HG03097 (cell line): ENCODE results near the gene OBSCN.
"Not testable (repeated sequence)": the region's sequence is repeated elsewhere in the genome, so short reads cannot be mapped to it uniquely, and the experiment has no call there.

ENCODE experiments used
- ATAC-seq: cut with Tn5 transposase; IDR thresholded peaks from one replicate; pipeline ENCODE4 v1.9.1; 2021; ENCODE audit not compliant: unreplicated experiment, low FRiP score

OBSCN gene

DNA sequence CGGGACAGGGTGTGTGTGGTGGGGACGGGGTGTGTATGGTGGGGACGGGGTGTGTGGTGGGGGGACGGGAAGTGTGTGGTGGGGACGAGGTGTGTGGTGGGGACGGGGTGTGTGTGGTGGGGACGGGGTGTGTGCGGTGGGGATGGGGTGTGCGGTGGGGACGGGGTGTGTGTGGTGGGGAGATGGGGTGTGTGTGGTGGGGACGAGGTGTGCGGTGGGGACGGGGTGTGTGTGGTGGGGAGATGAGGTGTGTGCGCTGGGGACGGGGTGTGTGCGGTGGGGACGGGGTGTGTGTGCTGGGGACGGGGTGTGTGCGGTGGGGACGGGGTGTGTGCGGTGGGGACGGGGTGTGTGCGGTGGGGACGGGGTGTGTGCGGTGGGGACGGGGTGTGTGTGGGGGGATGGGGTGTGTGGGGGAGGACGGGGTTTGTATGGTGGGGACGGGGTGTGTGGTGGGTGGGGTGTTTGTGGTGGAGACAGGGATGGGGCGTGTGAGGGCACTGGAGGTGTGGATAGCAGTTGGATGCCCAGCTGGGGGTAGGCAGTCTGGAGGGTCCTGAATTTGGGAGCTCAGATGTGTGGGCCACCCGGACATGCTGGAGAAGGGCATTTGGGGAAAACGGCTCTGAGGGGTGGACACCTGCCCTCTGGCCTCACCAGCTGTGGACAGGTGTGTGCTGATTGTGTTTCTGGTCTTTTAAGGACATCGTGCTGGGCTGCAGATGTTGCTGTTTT lies 25.4 kb upstream of the OBSCN start:
- no peak for ATAC-seq

DNA sequence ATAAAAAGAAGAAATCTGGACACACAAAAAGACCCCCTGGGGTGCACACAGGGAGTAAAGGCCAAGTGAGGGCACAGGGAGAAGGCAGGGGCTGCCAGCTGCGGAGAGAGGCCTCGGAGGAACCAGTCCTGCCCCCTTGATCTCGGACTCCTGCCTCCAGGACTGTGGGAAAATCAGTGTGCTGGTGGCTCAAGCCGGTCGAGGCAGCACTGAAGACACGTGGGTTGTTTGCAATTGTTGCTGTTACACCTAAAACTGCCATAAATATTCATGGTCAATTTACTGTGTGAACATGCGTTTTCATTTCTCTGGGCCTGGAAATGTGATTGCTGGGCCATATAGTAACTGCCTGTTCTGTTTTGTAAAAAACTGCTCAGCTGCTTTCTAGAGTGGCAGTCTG lies 23.7 kb upstream of the OBSCN start:
- ATAC-seq = no peak

DNA sequence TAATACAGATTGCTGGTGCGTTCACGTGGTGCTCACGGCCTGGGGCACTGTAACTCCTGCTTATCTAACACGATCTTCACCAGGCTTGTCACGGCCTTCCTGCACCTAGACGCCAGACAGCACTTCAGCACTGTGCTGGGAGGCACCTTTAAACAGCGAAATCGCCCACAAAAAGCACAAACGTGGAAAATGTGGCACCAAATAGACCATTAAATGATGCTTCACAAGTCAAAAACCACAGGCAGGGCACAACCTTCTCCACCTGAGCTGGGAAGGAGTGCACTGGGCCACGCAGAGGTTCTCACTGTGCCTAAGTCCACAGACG lies 22.2 kb upstream of the OBSCN start:
- ATAC-seq = no peak

DNA sequence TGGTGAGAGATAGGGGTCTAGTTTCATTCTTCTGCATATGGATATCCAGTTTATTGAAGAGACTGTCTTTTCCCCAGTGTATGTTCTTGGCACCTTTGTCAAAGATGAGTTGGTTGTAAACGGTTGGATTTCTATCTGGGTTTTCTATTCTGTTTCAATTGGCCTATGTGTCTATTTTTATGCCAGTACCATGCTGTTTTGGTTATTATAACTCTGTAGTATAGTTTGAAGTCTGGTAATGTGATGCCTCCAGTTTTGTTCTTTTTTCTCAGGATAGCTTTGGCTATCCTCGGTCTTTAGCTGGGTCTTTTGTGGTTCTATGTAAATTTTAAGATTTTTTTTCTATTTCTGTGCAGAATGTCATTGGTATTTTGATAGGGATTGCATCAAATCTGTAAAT lies 19.6 kb upstream of the OBSCN start:
- ATAC-seq = not testable (repeated sequence)

DNA sequence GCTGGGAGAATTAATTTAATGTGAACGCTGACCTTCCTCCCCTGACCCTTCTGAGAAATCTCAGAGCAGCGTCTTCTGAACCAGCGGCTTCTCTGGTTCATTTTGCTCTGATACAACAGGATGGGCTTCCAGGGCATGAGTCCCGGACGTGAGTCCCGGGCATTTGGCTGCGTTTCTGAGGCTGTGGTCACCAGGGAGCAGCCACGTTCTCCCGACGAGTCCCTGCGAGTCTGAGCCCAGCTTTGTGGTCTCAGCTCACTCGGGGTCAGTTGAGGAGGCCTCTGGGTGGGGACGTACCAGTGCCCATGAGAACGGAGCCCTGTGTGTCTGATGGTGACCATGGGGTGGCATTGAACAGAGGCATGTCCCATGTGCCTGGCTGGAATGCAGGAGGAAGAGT lies 17.7 kb upstream of the OBSCN start:
- no peak for ATAC-seq

DNA sequence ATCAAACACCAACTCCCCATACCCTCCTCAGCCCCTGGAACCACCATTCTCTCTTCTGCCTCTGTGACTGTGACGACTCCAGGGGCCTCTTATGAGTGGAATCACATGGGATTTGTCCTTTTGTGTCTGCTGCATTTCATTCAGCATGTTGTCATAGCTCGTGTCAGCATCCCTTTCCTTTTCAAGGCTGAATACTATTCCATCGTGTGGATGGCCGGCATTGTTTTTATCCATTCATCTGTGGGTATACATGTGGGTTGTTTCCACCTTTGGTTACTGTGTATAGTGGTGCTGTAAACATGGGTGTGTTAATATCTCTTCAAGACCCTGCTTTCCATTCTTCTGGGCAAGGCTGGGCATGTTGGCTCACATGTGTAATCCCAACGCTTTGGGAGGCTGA lies 17.1 kb upstream of the OBSCN start:
- no peak for ATAC-seq

DNA sequence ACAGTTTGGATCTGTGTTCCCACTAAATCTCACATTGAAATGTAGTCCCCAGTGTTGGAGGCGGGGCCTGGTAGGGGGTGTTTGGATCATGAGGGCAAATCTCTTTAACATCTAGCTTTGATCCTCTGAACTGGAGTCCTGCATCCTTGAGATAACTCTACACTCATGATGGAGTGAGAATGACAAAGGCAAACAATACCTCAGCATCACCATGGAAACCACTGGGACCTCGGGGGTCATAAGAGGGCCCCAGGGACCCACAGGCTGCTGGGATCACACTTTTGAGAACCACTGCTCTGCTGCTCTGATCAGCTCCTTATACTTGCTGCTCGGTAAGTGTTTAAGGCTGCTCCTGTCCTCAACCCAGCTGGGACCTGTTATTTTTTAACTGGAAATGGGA lies 13.4 kb upstream of the OBSCN start:
- ATAC-seq = no peak

DNA sequence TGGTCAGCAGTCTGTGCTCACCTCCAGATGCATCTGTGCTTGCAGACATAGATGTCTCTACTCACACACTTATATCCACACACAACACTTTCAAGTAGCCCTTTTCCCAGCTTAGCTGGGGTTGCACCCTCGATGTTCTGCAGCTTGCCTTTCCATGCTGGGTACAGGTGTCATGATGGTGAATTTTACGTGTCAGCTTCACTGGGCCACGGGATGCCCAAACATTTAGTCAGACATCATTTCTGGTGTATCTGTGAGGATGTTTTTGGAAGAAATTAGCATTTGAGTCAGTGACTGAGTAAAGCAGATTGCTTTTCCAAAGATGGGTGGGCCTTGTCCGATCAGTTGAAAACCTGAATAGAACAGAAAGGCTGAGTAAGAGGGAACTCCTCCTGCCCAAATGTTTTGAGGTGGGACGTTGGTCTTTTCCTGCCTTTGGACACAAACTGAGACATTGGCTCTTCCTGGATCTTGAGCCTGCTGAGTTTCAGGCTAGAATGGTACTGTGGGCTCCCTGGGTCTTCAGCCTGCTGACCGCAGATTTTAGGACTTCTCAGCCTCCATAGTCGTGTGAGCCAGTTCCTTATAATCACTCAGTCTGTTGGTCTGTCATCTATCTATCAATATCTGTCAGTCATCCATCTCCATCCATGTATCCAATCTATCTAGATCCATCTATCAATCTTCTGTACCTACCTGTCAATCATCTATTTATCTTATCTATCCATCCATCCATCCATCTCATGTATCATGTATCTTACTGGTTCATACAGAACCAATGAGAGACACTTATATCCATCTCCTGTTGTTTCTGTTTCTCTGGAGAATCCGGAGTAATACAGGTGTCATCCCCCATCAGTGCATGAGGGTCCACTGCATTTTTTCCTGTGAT lies 12.7 kb upstream of the OBSCN start:
- ATAC-seq = no peak

DNA sequence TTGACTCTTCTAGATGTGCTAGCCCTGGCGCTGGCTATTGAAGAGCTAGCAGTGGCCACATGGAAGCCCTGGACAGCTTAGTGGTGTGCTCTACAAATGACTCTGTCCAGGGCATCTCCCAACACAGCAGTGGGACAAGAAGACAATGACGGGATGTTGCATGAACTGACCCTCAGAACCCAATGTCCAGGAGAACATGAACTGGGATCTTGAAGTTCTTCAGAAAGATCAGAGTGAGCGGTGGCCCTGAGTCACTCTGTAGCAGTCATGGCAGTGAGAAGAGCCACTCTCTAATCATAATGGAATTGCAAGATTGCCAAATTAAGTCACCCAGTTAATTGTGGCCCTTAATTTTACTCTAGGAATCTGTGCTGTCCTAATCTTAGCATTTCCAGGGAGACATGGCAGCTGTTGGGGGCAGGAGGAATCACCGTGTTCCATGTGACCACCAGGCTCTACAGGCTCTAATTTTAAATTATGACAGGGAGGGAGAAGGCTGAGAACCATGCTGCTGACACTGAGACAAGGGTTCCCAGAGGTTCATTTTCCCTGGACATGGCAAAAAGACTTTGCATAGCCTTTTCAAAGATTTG lies 10.2 kb upstream of the OBSCN start:
- ATAC-seq = no peak

DNA sequence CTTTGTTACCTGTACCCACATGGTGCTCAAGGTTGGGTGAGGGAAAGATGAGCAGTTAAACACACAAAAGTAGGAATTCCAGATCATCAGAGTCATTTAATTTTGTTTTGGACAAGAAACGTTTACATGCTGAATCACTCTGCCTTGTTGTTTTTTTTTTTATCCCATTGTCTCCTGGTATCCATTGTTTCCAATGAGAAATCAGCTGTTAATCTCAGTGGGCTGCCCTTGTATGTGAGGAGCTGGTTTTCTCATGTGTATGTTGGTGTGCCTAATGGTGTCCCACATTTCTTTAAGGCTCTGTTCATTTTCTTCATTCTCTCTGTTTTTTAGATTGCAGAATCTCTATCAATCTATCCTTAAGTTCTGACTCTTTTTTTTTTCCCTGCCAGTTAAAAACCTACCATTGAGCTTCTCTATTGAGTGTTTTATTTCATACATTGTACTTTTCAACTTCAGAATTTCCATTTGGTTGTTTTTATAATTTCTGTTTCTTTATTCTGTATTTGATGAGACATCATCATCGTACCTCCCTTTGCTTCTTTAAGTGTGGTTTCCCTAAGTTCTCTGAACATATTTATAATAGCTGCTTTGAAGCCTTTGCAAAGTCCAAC lies 8.8 kb upstream of the OBSCN start:
- ATAC-seq = no peak

DNA sequence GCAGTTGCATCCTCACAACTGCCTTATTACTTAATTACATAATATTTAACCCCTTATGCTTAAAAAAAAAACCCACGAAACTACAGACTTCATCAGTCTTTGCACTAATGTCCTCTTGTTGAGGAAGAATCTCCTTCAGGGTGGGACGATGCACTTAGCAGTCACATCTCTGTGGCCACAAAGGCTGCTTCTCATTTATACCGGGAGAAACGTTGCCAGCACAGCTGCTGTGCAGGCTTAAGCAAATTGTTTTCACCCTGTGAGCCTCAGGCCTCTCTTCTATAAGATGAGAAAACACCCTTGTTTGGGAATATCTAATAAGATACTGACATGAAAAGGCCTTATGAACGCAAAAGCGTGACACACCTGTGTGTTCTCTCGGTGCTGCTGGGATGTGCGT lies 2.9 kb upstream of the OBSCN start:
- ATAC-seq = no peak

DNA sequence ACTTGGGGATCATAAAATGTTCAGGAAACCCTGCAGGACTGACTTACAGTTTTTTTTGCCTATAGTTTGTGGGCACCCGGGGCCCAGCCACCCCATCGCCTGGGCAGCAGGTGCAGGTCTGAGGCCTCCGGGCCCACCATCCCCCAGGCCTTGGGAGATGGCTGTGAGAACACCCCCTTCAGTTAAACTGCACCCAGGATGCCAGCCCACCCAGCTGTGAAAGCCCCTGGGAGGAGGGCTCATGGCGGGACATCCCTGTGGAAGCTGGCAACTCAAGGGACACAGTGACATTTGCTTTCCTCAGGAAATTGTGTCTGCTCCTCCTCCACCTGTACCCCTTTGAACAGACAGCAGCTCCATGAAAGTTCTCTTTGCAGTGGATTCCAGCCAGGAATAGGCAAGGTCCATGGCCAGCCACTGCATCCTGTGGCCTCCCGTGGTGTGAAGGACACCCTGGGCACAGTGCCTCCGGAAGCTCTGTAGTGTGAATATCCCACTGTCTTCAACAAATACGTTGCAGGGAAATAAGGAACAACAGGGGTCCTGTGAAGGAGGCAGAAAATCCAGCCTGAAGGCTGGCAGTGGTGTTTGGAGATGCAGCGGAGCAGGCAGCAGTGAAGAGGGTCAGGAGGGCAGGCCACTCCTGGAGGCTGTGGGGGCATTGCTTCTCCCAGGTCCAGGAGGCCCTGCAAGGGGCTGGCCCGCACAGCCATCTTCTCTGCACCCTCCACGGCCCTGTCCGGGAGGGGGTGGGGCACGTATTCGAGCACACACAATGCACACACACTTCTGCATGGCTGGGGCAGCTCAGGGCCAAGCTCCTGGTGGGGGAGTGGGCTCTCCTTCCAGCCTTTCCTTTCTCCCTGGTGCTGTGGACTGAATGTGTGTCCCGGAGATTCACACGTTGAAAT lies 2.1 kb upstream of the OBSCN start:
- ATAC-seq = no peak

DNA sequence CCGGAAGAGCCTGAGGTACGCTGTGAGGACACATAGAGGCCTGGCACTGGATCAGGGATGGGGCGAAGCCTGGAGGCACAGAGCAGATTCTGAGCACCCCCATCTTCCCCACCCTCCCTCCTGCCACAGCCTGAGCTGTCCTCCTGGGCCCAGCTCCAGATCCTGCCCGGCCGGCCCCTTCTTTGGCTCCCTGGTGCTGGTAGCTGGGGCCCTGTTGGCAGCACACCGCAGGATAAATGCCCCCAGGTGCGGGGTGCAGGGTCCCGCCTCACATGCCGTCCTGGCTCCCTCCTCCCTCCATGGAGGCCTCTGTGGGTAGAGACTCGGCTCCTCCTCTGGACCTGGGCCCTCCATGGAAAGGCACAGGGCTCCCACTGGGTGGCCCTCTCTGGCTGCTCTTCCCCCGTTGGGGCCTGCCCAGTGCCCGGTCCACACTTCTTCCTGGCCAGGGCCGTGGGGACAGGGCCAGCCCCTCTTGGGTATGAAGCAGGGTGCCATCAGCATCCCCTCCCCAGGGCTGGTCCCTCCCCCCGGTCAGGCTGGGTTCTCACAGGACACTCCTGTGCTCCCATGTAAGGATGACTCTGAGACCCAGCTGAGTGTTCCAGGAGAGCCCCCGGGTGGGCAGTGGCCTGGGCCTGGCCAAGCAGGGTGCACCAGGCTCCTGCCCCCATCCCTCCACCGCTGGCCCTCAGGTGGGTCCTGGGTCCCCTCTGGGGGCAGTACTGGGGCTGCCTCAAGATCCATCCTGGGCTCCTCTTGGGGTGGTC lies 1.1 kb upstream of the OBSCN start:
- no peak for ATAC-seq

DNA sequence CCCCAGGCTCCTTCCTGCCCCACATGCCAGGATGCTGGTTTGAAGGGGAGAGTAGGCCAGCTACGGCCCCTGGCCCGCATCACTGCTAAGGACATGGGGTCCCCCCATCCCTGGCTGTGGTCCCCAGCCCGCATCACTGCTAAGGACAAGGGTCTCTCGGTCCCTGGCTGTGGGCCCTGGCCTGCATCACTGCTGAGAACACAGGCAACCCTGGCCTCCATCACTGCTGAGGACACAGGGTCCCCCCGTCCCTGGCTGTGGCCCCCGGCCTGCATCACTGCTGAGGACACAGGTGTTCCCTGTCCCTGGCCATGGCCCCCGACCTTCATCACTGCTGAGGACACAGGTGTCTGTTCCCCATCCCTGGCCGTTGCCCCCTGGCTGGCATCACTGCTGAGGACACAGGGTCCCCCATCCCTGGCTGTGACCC lies 448 bp upstream of the OBSCN start:
- no peak for ATAC-seq

DNA sequence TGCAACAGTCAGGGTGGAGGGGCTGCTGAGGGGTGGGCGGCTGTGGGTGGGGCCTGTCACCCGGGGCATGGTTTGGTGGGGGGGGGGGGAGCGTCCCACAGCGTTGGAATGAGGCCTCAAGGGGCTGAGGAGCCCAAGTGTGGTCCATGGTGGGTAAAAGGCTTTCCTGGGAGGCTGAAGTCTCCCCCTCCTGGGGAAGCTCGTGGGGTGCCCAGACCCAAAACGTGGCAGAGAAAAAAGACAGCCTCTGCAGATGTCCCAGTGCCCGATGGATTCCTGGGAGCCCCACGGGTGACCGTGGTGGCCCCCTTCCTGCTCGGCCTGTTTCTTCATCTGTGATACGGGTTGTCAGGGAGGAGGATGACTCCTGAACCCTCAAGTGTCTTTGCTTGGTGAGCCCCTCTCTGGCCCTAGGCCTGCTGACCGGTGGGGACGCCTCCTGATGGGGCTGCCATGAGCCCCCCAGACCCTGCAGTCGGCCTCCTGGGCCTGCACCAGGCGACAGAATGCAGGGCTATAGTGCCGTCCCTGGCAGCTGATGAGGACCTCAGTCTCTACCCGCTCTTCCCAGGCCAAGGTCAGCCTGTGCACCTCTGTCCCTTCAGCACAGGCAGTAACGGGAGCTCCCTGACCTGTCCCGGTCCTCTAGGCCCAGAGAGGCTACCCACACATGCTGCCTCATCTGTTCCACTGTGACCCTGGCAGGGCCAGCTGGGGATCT lies 1.1 kb downstream of the OBSCN start:
- ATAC-seq = no peak

DNA sequence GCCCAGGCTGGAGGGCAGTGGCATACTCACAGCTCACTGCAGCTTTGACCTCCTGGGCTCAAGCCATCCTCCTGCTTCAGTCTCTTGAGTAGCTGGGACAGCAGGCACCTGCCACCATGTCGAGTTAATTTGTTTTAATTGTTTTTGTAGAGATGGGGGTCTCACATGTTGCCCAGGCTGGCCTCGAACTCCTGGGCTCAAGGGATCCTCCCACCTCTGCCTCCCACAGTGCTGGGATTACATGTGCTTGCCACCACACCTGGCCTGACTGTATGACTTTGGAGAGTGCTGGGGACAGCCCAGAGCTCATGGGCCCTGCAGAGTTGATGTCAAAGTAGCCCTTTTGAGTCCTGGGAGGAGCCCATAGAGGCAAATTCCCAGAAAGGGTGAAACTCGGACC lies 1.8 kb downstream of the OBSCN start:
- no peak for ATAC-seq

DNA sequence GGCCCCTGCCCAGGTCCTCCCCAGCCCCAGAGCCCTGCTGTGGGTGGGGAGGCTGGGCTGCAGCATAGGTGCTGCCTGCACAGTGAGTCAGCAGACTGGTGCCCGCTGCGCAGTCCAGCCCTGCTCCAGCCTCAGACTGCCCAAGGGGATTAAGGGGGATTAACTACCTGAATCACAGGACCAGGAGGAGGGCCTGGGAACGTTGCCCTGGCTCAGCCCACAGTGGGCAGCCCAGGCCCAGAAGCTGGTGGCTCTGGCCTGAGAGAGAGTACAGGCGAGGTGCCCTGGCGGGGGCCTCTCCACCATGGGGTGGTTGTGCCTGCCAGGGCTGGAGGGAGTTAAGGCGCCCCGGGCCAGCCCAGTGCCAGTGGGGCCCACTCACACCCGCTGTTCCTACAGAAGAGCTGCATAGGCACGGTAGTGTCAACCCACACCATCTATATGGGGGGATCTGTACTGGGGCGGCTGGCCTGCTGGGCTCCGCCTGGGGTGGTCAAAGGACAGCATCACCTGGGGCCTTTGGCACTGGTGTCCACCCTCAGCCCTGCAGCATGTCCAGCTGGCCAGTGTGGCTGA lies 2.3 kb downstream of the OBSCN start:
- ATAC-seq = no peak

DNA sequence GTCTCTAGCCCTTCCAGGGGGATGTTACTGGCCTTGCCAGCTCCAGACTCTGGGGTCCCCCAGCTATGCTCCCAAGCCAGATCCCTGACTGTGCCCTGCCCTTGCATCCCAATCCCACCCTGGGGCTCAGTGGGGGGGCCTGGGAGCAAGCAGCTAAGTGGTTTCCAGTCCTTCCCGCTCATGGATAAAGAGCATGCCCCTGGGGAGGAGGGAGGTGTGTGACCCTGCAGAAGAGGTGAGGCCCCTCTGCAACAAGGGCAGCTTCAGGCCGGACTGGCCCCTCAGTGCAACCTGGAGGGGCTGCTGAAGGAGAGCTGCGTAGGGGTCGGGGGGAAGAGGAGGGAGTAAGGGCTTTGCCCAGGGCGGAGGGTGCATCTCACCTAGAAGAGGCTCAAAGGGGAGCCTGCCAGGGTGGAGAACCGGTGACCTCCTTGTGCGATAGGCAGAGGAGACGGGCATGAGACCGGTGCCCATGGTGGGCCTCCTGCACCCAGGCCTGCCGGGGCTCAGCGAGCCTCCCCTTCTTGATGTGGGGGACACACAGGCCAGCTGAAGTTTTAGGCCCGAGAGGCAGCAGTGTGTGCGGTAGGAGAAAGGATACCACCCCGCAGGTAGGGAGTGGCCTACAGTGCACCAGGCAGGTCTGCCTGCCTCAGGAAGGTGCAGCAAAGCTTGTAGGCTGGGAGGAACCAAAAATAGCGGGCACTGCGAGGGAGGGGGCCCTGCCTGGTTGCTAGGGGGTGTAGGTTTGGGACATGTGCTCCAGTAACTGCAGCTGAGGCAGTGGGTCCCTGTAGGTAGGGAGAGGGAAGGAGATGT lies 3.1 kb downstream of the OBSCN start:
- no peak for ATAC-seq
